Subcutaneous abdominal adipose tissue (tissue), 5 donors: Measurements from ENCODE around the gene FERMT3.

ENCODE experiments used
- H3K27ac ChIP-seq: one replicate; pipeline ENCODE4 v1.7.0; 2013; ENCODE audit warnings: low read depth, mild to moderate bottlenecking, inconsistent platforms, low read length, moderate library complexity
- H3K27me3 ChIP-seq, 5 donors: one replicate each; pipeline ENCODE4 v1.7.0; 2013; ENCODE audit warnings: low read length in 5 of 5, inconsistent platforms in 1 of 5; ENCODE audit not compliant: control insufficient read depth in 5 of 5, insufficient read depth in 4 of 5
- H3K36me3 ChIP-seq, 5 donors: one replicate each; pipeline ENCODE4 v1.7.0; 2013; ENCODE audit warnings: low read length in 5 of 5; ENCODE audit not compliant: control insufficient read depth in 5 of 5, insufficient read depth in 5 of 5
- H3K4me1 ChIP-seq, 5 donors: one replicate each; pipeline ENCODE4 v1.7.0; 2013; ENCODE audit warnings: low read length in 5 of 5, mild to moderate bottlenecking in 3 of 5, moderate library complexity in 1 of 5; ENCODE audit not compliant: control insufficient read depth in 5 of 5, insufficient read depth in 5 of 5
- H3K4me3 ChIP-seq, 5 donors: one replicate each; pipeline ENCODE4 v1.7.0; 2013; ENCODE audit warnings: low read length in 5 of 5, low read depth in 1 of 5
- H3K9ac ChIP-seq, 5 donors: one replicate each; pipeline ENCODE4 v1.7.0; 2013; ENCODE audit warnings: low read length in 5 of 5, mild to moderate bottlenecking in 4 of 5, moderate library complexity in 3 of 5
- H3K9me3 ChIP-seq, 5 donors: one replicate each; pipeline ENCODE4 v1.7.0; 2013; ENCODE audit warnings: low read length in 5 of 5; ENCODE audit not compliant: control insufficient read depth in 5 of 5
- donor health status: healthy.
- donor health status: healthy.
- donor health status: healthy.
- donor health status: healthy.
- donor health status: healthy.

Gene FERMT3

GRCh38 chr11:64268025-64268892 lies 61.7 kb downstream of the FERMT3 start:
- Histone ChIP-seq H3K4me1 (peaks cover 26 to 50% (median 36%) of the 10 kb centered on the region in 5 donors), H3K36me3 (peaks cover 0 to 32% (median 30%) of the 10 kb centered on the region in 5 donors), H3K9ac (peak overlapping the region in 4 of 5 donors; percentile 81 to 91 (median 90)), H3K4me3 (peak overlapping the region; percentile 69 to 92 (median 76)), H3K9me3 (peaks cover 0 to 3% (median 0%) of the 10 kb centered on the region in 5 donors), H3K27me3 (peaks cover 0 to 13% (median 0%) of the 10 kb centered on the region in 5 donors), H3K27ac (peak overlapping the region; percentile 99)

GRCh38 chr11:64268893-64269539 lies 62.5 kb downstream of the FERMT3 start:
- H3K27me3 ChIP-seq = peaks cover 0 to 13% (median 0%) of the 10 kb centered on the region in 5 donors
- peak overlapping the region; percentile 99 for H3K27ac ChIP-seq
- peaks cover 0 to 3% (median 0%) of the 10 kb centered on the region in 5 donors for H3K9me3 ChIP-seq
- H3K36me3 ChIP-seq = peaks cover 0 to 25% (median 23%) of the 10 kb centered on the region in 5 donors
- H3K4me3 ChIP-seq = peak overlapping the region; percentile 69 to 92 (median 76)
- peaks cover 26 to 50% (median 36%) of the 10 kb centered on the region in 5 donors for H3K4me1 ChIP-seq
- H3K9ac ChIP-seq = peak overlapping the region; percentile 35 to 91 (median 89)

- H3K27ac ChIP-seq = peak overlapping the region; percentile 99
Observed at GRCh38 chr11:64269540-64270220, 63.2 kb downstream of the FERMT3 start.

More at GRCh38 chr11:64269540-64270220, 63.2 kb downstream of the FERMT3 start:
- Histone ChIP-seq H3K4me1 (peaks cover 26 to 50% (median 36%) of the 10 kb centered on the region in 5 donors), H3K36me3 (peaks cover 0 to 18% (median 16%) of the 10 kb centered on the region in 5 donors), H3K27me3 (peaks cover 0 to 13% (median 0%) of the 10 kb centered on the region in 5 donors), H3K9ac (peak overlapping the region; percentile 95 to 99 (median 96)), H3K9me3 (peaks cover 0 to 3% (median 0%) of the 10 kb centered on the region in 5 donors), H3K4me3 (peak overlapping the region; percentile 77 to 92 (median 89))
